Measurements from ENCODE around the gene AP3S2. TPM values are rescaled to one million over a fixed set of nuclear protein-coding genes. Genes with fewer than 3 reads are reported as not detected.

The AP3S2 gene
- total and polyA plus RNA-seq, 2 experiments from 2014 or later: 9.4 to 93.3 TPM

DNA sequence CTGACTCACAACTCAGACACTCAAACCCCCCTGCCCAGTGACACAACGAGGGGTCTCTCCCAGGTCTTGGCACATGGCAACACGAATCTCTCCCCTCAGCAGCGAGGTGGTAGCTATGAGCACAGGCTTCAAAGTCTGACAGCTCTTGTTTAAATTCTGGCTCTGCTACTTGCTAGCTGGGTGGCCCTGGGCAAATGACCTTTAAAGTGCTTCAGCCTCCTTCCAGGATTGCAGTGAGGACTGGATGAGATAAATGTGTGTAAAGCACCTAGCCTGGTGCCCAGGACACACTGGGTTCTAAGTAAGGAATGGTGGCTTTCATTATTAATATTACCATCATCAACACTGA is 56.0 kb downstream of the AP3S2 start:
- Histone ChIP-seq H3F3A (replicated peaks; ENCODE audit: low read depth) (no peaks in the 10 kb centered on the region), H3K36me3 (ENCODE audit: insufficient read depth) (peaks cover 7% of the 10 kb centered on the region; the same call in 1 of the 2 replicates), H3K27me3 (ENCODE audit: insufficient read depth) (no peaks in the 10 kb centered on the region), H3K9me2 (ENCODE audit: insufficient read depth) (no peaks in the 10 kb centered on the region), H3K27ac (ENCODE audit: low read depth) (no peak overlapping the region), H3K4me2 (no peak overlapping the region), H3K4me3 (no peak overlapping the region), H3K4me1 (ENCODE audit: insufficient read depth) (no peaks in the 10 kb centered on the region), H4K20me1 (replicated peaks; ENCODE audit: insufficient read depth) (no peaks in the 10 kb centered on the region; the same call in 1 of the 2 replicates), H3K79me2 (replicated peaks; ENCODE audit: insufficient read depth) (no peaks in the 10 kb centered on the region), H2AFZ (no peak overlapping the region)
- Mint-ChIP-seq H3K4me1 (no peaks in the 10 kb centered on the region), H3K9me3 (no peaks in the 10 kb centered on the region), H3K36me3 (ENCODE audit: low read depth) (peaks cover 33% of the 10 kb centered on the region), H3K27me3 (ENCODE audit: insufficient read depth, low read depth, poor library complexity) (peaks cover 3% of the 10 kb centered on the region), H3K27ac (no peak overlapping the region), H3K4me3 (no peak overlapping the region)
- no peak for TF ChIP-seq ZNF462 (CRISPR knock-in tag; IDR thresholded peaks at IDR 0.05)
- ATAC-seq (no peak), DNase-seq (ENCODE audit: low spot score) (no peak)

DNA sequence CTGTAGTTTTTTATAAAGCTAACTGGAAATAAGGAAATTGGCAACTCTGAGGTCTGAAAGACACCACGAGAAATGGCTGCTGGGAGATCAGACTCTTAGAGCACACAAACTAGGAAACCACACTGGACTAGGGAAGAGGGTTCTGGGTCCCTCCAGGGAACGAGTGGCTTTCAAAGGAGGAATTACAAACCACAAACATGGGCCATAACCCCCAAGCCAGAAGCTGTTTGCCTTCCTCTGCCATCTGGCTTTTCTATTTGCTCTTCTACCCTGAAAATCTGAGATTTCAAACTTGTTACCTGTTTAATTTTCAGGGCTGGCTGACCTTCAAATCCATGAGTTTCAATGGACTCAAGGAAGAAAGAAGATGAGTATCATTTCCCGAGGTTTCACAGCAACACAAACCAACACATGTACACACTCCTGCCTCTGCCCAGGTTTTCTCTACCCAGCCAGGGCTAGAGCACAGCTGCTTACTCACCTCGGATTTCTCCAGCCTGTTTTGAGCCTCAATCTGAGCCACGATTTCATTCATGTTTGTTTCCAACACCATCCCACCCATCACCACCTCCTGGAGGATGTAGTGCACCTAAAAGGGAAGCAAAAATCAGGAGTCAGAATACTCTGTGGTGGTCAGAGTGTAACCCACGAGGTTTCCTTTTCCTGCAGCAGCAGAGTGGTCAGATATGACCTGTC is 56.5 kb downstream of the AP3S2 start:
- DNase-seq (ENCODE audit: low spot score) (no peak), ATAC-seq (no peak)
- Histone ChIP-seq H3K9me2 (ENCODE audit: insufficient read depth) (no peaks in the 10 kb centered on the region), H3K4me1 (ENCODE audit: insufficient read depth) (no peaks in the 10 kb centered on the region), H3K36me3 (ENCODE audit: insufficient read depth) (peaks cover 7% of the 10 kb centered on the region; the same call in 1 of the 2 replicates), H3K4me3 (no peak overlapping the region), H4K20me1 (replicated peaks; ENCODE audit: insufficient read depth) (no peaks in the 10 kb centered on the region; the same call in 1 of the 2 replicates), H2AFZ (no peak overlapping the region), H3K27ac (ENCODE audit: low read depth) (no peak overlapping the region), H3K79me2 (replicated peaks; ENCODE audit: insufficient read depth) (no peaks in the 10 kb centered on the region), H3F3A (replicated peaks; ENCODE audit: low read depth) (no peaks in the 10 kb centered on the region), H3K27me3 (ENCODE audit: insufficient read depth) (no peaks in the 10 kb centered on the region), H3K4me2 (no peak overlapping the region)
- Mint-ChIP-seq H3K36me3 (ENCODE audit: low read depth) (peaks cover 34% of the 10 kb centered on the region), H3K4me1 (no peaks in the 10 kb centered on the region), H3K27me3 (ENCODE audit: insufficient read depth, low read depth, poor library complexity) (no peaks in the 10 kb centered on the region), H3K9me3 (no peaks in the 10 kb centered on the region), H3K4me3 (no peak overlapping the region), H3K27ac (no peak overlapping the region)
- TF ChIP-seq REST (IDR thresholded peaks at IDR 0.05; ENCODE audit: unreplicated experiment) (no peak), CREB1 (CRISPR knock-in tag; IDR thresholded peaks at IDR 0.05; ENCODE audit: low read depth) (no peak), STAT1 (IDR thresholded peaks at IDR 0.05; ENCODE audit: unreplicated experiment) (no peak), ZNF331 (CRISPR knock-in tag; IDR thresholded peaks at IDR 0.05; ENCODE audit: low read depth) (no peak)
- TF ChIP-seq, protein P1, sequence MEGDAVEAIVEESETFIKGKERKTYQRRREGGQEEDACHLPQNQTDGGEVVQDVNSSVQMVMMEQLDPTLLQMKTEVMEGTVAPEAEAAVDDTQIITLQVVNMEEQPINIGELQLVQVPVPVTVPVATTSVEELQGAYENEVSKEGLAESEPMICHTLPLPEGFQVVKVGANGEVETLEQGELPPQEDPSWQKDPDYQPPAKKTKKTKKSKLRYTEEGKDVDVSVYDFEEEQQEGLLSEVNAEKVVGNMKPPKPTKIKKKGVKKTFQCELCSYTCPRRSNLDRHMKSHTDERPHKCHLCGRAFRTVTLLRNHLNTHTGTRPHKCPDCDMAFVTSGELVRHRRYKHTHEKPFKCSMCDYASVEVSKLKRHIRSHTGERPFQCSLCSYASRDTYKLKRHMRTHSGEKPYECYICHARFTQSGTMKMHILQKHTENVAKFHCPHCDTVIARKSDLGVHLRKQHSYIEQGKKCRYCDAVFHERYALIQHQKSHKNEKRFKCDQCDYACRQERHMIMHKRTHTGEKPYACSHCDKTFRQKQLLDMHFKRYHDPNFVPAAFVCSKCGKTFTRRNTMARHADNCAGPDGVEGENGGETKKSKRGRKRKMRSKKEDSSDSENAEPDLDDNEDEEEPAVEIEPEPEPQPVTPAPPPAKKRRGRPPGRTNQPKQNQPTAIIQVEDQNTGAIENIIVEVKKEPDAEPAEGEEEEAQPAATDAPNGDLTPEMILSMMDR (conservative IDR thresholded peaks at IDR 0.05; ENCODE audit: low read depth in 2 of 2): no peak

Measured in GM23338 (cell line).